Keratinocyte (primary cell): ENCODE results near the gene FAM83E. TPM values are rescaled to one million over a fixed set of nuclear protein-coding genes. Genes with fewer than 3 reads are reported as not detected.

Experiments used
- DNase-seq: peaks from one replicate; pipeline ENCODE4 v3.0.0-alpha.2; 2011; ENCODE audit warnings: low read depth, missing footprints, low spot score
- FAIRE-seq: peaks from 2 replicates; lab custom pipeline; 2011; peaks lifted over from hg19 to GRCh38; lab: Jason Lieb, UNC
- H2AFZ ChIP-seq: 2 replicates; pipeline ENCODE4 v1.6.0; 2012; ENCODE audit warnings: low read length, control low read depth, inconsistent platforms; ENCODE audit not compliant: control insufficient read depth
- H3K27ac ChIP-seq: 2 replicates; pipeline ENCODE4 v1.5.1; 2011; ENCODE audit warnings: low read length; ENCODE audit not compliant: control insufficient read depth, insufficient read depth
- H3K27me3 ChIP-seq: 3 replicates; pipeline ENCODE4 v1.6.0; 2011; ENCODE audit warnings: low read length; ENCODE audit not compliant: control insufficient read depth, insufficient read depth; ENCODE audit errors: extremely low read depth
- H3K36me3 ChIP-seq, 2 experiments: 2 replicates in 1 of 2; 3 replicates in 1 of 2; pipeline ENCODE4 v1.5.1; 2011; ENCODE audit warnings: low read length in 2 of 2, mild to moderate bottlenecking in 1 of 2; ENCODE audit not compliant: control insufficient read depth in 2 of 2, insufficient read depth in 2 of 2; ENCODE audit errors: extremely low read depth in 1 of 2
- H3K4me1 ChIP-seq: 3 replicates; pipeline ENCODE4 v1.5.1; 2011; ENCODE audit warnings: low read length; ENCODE audit not compliant: control insufficient read depth, insufficient read depth; ENCODE audit errors: extremely low read depth
- H3K4me2 ChIP-seq: 3 replicates; pipeline ENCODE4 v1.6.0; 2011; ENCODE audit warnings: low read depth, low read length; ENCODE audit not compliant: control insufficient read depth, insufficient read depth; ENCODE audit errors: extremely low read depth
- H3K4me3 ChIP-seq, 3 experiments: fragments of 200-600 bp in 1 of 3; sonication (generic) in 1 of 3; 2 replicates in 2 of 3; 3 replicates in 1 of 3; pipeline ENCODE4 v1.5.1; 2011 to 2016; ENCODE audit warnings: low read length in 3 of 3, mild to moderate bottlenecking in 3 of 3, control low read depth in 2 of 3, inconsistent platforms in 1 of 3, low read depth in 1 of 3, mixed read lengths in 1 of 3, mixed run types in 1 of 3, moderate library complexity in 1 of 3; ENCODE audit not compliant: control insufficient read depth in 2 of 3, insufficient read depth in 2 of 3; ENCODE audit errors: extremely low read depth in 1 of 3
- H3K79me2 ChIP-seq: 2 replicates; pipeline ENCODE4 v1.6.0; 2012; ENCODE audit warnings: low read length; ENCODE audit not compliant: control insufficient read depth, insufficient read depth
- H3K9ac ChIP-seq: 3 replicates; pipeline ENCODE4 v1.6.0; 2011; ENCODE audit warnings: low read length; ENCODE audit not compliant: control insufficient read depth, insufficient read depth; ENCODE audit errors: extremely low read depth
- H3K9me1 ChIP-seq: 3 replicates; pipeline ENCODE4 v1.6.0; 2011; ENCODE audit warnings: low read length; ENCODE audit not compliant: control insufficient read depth, insufficient read depth; ENCODE audit errors: extremely low read depth
- H3K9me3 ChIP-seq: 2 replicates; pipeline ENCODE4 v1.5.1; 2012; ENCODE audit warnings: low read depth, low read length; ENCODE audit not compliant: control insufficient read depth
- H4K20me1 ChIP-seq: 3 replicates; pipeline ENCODE4 v1.6.0; 2011; ENCODE audit warnings: low read length; ENCODE audit not compliant: control insufficient read depth, insufficient read depth; ENCODE audit errors: extremely low read depth
- EZH2 ChIP-seq: IDR thresholded peaks from one replicate; pipeline ENCODE4 v1.6.1; 2012; ENCODE audit warnings: inconsistent platforms, mild to moderate bottlenecking, low read length, moderate library complexity
- dilution Hi-C: fragments of 300-500 bp; cut with MboI; formaldehyde crosslinking; loops from one replicate; pipeline ENCODE4 v1.7.0; 2020; ENCODE audit warnings: low sequenced_read_pairs; ENCODE audit not compliant: extremely low pct_ligation_motif_present
- polyA plus RNA-seq, 5 experiments: library from polyadenylated mRNA; depleted of rRNA in 3 of 5; stranded (reverse) in 3 of 5; stranded (forward) in 1 of 5; unstranded in 1 of 5; fragments of >200 nt; gene quantifications; 1 replicate in 1 of 5; 2 replicates in 3 of 5; 3 replicates in 1 of 5; pipeline versions ENCODE4 v1.2.1 to v1.2.3, GENCODE V29; 2011 to 2012; ENCODE audit warnings: missing spikeins in 2 of 5, low read depth in 1 of 5, low replicate concordance in 1 of 5
- TF ChIP-seq, protein P1 (sequence below), 3 experiments: IDR thresholded peaks in 1 of 3; conservative IDR thresholded peaks in 1 of 3; optimal IDR thresholded peaks in 1 of 3; 2 replicates in 2 of 3; 3 replicates in 1 of 3; pipeline versions ENCODE3 to v1.5.1; 2011; ENCODE audit warnings: low read length in 3 of 3, mild to moderate bottlenecking in 3 of 3, moderate library complexity in 2 of 3, control low read depth in 1 of 3, inconsistent platforms in 1 of 3; ENCODE audit not compliant: insufficient read depth in 2 of 3; ENCODE audit errors: extremely low read depth in 1 of 3

Gene FAM83E
- polyA plus RNA-seq, 1 donor (not counting 4 experiments of a cell fraction or from before 2014, with no cell fraction given) = 0.17 TPM

DNA sequence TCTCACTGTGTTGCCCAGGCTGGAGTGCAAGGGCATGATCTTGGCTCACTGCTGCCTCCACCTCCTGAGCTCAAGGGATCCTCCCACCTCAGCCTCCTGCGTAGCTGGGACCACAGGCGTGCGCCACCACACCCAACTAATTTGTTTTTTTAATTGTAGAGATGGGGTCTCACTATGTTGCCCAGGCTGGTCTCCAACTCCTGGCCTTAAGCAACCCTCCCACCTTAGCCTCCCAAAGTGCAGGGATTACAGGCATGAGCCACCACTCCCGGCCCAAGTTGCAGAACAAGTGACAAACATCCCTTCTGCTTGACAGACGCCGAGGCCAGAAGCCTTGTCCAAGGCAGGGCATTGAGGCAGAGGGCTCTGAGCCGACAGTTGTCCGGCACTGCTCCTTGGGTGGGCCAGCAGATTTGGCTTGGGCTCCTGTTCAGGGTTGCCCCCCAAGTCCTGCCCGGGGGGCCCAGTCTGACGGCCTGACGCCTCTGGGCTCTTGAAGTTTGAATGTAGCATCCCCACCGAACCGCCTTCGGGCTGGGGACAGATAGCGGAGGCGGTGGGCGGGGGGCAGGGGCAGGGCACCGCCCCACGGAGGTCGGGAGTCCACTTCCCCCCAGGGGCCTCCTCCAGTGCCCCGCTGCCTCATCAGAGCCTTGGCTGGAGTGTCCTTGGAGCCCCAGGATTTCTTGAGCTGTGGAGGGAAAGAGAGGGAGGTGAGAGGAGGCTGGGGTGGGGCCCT lies 14.0 kb downstream of the FAM83E start:
- no peak overlapping the region for H2AFZ ChIP-seq
- no peak overlapping the region for H3K9ac ChIP-seq
- H3K27me3 ChIP-seq = no peaks in the 10 kb centered on the region
- no peaks in the 10 kb centered on the region for H3K9me3 ChIP-seq
- dilution Hi-C loops = no loop called here
- H3K4me3 ChIP-seq = no peak overlapping the region
- no peak for TF ChIP-seq EZH2
- TF ChIP-seq, protein P1, sequence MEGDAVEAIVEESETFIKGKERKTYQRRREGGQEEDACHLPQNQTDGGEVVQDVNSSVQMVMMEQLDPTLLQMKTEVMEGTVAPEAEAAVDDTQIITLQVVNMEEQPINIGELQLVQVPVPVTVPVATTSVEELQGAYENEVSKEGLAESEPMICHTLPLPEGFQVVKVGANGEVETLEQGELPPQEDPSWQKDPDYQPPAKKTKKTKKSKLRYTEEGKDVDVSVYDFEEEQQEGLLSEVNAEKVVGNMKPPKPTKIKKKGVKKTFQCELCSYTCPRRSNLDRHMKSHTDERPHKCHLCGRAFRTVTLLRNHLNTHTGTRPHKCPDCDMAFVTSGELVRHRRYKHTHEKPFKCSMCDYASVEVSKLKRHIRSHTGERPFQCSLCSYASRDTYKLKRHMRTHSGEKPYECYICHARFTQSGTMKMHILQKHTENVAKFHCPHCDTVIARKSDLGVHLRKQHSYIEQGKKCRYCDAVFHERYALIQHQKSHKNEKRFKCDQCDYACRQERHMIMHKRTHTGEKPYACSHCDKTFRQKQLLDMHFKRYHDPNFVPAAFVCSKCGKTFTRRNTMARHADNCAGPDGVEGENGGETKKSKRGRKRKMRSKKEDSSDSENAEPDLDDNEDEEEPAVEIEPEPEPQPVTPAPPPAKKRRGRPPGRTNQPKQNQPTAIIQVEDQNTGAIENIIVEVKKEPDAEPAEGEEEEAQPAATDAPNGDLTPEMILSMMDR (optimal IDR thresholded peaks at IDR 0.05 in 1 of 3, IDR thresholded peaks at IDR 0.05 in 1 of 3, conservative IDR thresholded peaks at IDR 0.05 in 1 of 3; ENCODE audit: extremely low read depth in 1 of 3, insufficient read depth in 2 of 3, low read length in 3 of 3) = no peak
- no peaks in the 10 kb centered on the region for H4K20me1 ChIP-seq
- no peaks in the 10 kb centered on the region for H3K36me3 ChIP-seq
- no peaks in the 10 kb centered on the region for H3K4me1 ChIP-seq
- H3K9me1 ChIP-seq = no peaks in the 10 kb centered on the region
- no peak for DNase-seq
- no peak for FAIRE-seq
- H3K27ac ChIP-seq = no peak overlapping the region
- H3K79me2 ChIP-seq = no peaks in the 10 kb centered on the region
- no peak overlapping the region for H3K4me2 ChIP-seq

DNA sequence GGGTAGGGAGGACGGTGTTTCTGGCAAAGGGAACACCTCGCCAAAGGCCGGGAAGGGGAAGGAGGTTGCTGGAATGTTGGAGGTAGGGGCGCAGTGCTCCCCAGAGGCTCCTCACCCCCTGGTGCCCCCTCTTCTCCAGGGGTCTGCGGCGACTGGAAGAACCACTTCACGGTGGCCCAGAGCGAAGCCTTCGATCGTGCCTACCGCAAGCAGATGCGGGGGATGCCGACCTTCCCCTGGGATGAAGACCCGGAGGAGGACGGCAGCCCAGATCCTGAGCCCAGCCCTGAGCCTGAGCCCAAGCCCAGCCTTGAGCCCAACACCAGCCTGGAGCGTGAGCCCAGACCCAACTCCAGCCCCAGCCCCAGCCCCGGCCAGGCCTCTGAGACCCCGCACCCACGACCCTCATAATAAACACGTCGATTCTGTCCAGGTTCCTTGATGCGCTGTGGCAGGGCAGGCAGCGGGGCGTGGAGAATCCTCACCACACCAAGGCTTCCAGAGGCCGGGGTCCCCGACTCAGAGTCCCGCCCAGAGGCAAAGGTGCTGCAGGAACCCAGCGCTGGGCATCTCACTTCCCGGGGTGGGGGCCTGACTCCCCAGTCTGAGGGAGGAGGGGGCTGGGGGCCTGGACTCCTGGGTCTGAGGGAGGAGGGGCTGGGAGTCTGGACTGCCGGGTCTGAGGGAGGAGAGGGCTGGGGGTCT lies 15.7 kb downstream of the FAM83E start:
- Histone ChIP-seq H3K36me3 (no peaks in the 10 kb centered on the region), H3K27me3 (no peaks in the 10 kb centered on the region), H3K79me2 (no peaks in the 10 kb centered on the region), H3K9ac (no peak overlapping the region), H3K27ac (no peak overlapping the region), H3K9me1 (no peaks in the 10 kb centered on the region), H3K4me2 (no peak overlapping the region), H4K20me1 (no peaks in the 10 kb centered on the region), H3K4me3 (no peak overlapping the region), H3K4me1 (no peaks in the 10 kb centered on the region), H3K9me3 (no peaks in the 10 kb centered on the region), H2AFZ (no peak overlapping the region)
- DNase-seq (no peak), FAIRE-seq (no peak)
- TF ChIP-seq, protein P1 (optimal IDR thresholded peaks at IDR 0.05 in 1 of 3, IDR thresholded peaks at IDR 0.05 in 1 of 3, conservative IDR thresholded peaks at IDR 0.05 in 1 of 3; ENCODE audit: extremely low read depth in 1 of 3, insufficient read depth in 2 of 3, low read length in 3 of 3) = no peak
- no peak for TF ChIP-seq EZH2
- dilution Hi-C loops = no loop called here
